GM19023 (cell line): Measurements from ENCODE around the gene FOXRED1.
"Not testable (repeated sequence)": the region's sequence is repeated elsewhere in the genome, so short reads cannot be mapped to it uniquely, and the experiment has no call there.

ENCODE experiments used
- ATAC-seq: cut with Tn5 transposase; IDR thresholded peaks from one replicate; pipeline ENCODE4 v1.9.1; 2021; ENCODE audit warnings: mild to moderate bottlenecking, moderate library complexity; ENCODE audit not compliant: unreplicated experiment

The FOXRED1 gene

GRCh38 chr11:126268361-126268707, 620 bp upstream of the FOXRED1 start:
- peak; percentile 7 for ATAC-seq

GRCh38 chr11:126277322-126277721, 8.4 kb downstream of the FOXRED1 start:
- no peak for ATAC-seq

- ATAC-seq = no peak
Observed at GRCh38 chr11:126277780-126278179, 8.8 kb downstream of the FOXRED1 start.

GRCh38 chr11:126279191-126279590, 10.2 kb downstream of the FOXRED1 start:
- ATAC-seq = no peak

- ATAC-seq = no peak
Observed at GRCh38 chr11:126280595-126280994, 11.6 kb downstream of the FOXRED1 start.

GRCh38 chr11:126281245-126281644, 12.3 kb downstream of the FOXRED1 start:
- no peak for ATAC-seq

- no peak for ATAC-seq
Observed at GRCh38 chr11:126281666-126282175, 12.8 kb downstream of the FOXRED1 start.

GRCh38 chr11:126282361-126282735, 13.4 kb downstream of the FOXRED1 start:
- peak; percentile 24 for ATAC-seq

- peak; percentile 63 for ATAC-seq
Observed at GRCh38 chr11:126282736-126283591, 14.0 kb downstream of the FOXRED1 start, which contains the start of gene TIRAP. TSS of gene TIRAP (plus strand) at chr11:126283093. CDS start at chr11:126290895, 7,802 bp downstream.

- ATAC-seq = peak; percentile 42
Observed at GRCh38 chr11:126284829-126285228, 15.9 kb downstream of the FOXRED1 start.

GRCh38 chr11:126288237-126288636, 19.3 kb downstream of the FOXRED1 start:
- ATAC-seq = no peak

- no peak for ATAC-seq
Observed at GRCh38 chr11:126290887-126291286, 21.9 kb downstream of the FOXRED1 start.

GRCh38 chr11:126293726-126294125, 24.8 kb downstream of the FOXRED1 start:
- no peak for ATAC-seq

- no peak for ATAC-seq
Observed at GRCh38 chr11:126297004-126297403, 28.1 kb downstream of the FOXRED1 start.

GRCh38 chr11:126303623-126304456, 34.9 kb downstream of the FOXRED1 start, which contains the start of gene DCPS:
TSS of gene DCPS (plus strand) at chr11:126304060. CDS start at chr11:126304081, 21 bp downstream.
- peak; percentile 90 for ATAC-seq

GRCh38 chr11:126304457-126305075, 35.6 kb downstream of the FOXRED1 start:
- no peak for ATAC-seq

- ATAC-seq = peak; percentile 57
Observed at GRCh38 chr11:126305699-126306098, 36.7 kb downstream of the FOXRED1 start.

- no peak for ATAC-seq
Observed at GRCh38 chr11:126307706-126308105, 38.8 kb downstream of the FOXRED1 start.

- no peak for ATAC-seq
Observed at GRCh38 chr11:126308271-126308671, 39.3 kb downstream of the FOXRED1 start.

- not testable (repeated sequence) for ATAC-seq
Observed at GRCh38 chr11:126308771-126309170, 39.8 kb downstream of the FOXRED1 start.
